ENCODE measurements around the gene PRM2.

Gene PRM2

GRCh38 chr16:11271610-11272009 is 4.7 kb downstream of the PRM2 start:
- no peak overlapping the region for H3K4me3 ChIP-seq (ENCODE audit: low read depth in 1 of 2, low read length in 2 of 2)
- H3K4me1 ChIP-seq (ENCODE audit: insufficient read depth, low read length): no peaks in the 10 kb centered on the region
- DNase-seq (no peak), ATAC-seq (ENCODE audit: insufficient read depth, low read depth) (no peak)
- H3K27me3 ChIP-seq (ENCODE audit: insufficient read depth, low read length, poor library complexity): no peaks in the 10 kb centered on the region
- H3K79me2 ChIP-seq (ENCODE audit: insufficient read depth, low read length): no peaks in the 10 kb centered on the region
- no peak overlapping the region for H3K27ac ChIP-seq (ENCODE audit: low read length)
- no peaks in the 10 kb centered on the region for H4K20me1 ChIP-seq (ENCODE audit: insufficient read depth, low read length)
- H3K9ac ChIP-seq (ENCODE audit: low read depth, low read length): no peak overlapping the region
- H3K36me3 ChIP-seq (ENCODE audit: insufficient read depth, low read length): no peaks in the 10 kb centered on the region
- no peak for TF ChIP-seq EZH2 (IDR thresholded peaks at IDR 0.05; ENCODE audit: borderline replicate concordance, low read depth, low read length, severe bottlenecking)
- no peak for TF ChIP-seq CTCF (IDR thresholded peaks at IDR 0.05; ENCODE audit: borderline replicate concordance, extremely low read depth, low read length, poor library complexity, severe bottlenecking)
- no peaks in the 10 kb centered on the region for H3K9me3 ChIP-seq (ENCODE audit: insufficient read depth, low read length, severe bottlenecking)
- H2AFZ ChIP-seq (ENCODE audit: low read depth, low read length): no peak overlapping the region
- H3K4me2 ChIP-seq (ENCODE audit: insufficient read depth, low read length): no peak overlapping the region

GRCh38 chr16:11270602-11271162 is 5.6 kb downstream of the PRM2 start:
- no peak overlapping the region for H3K27ac ChIP-seq (ENCODE audit: low read length)
- no peaks in the 10 kb centered on the region for H3K36me3 ChIP-seq (ENCODE audit: insufficient read depth, low read length)
- H3K79me2 ChIP-seq (ENCODE audit: insufficient read depth, low read length): no peaks in the 10 kb centered on the region
- H3K4me1 ChIP-seq (ENCODE audit: insufficient read depth, low read length): no peaks in the 10 kb centered on the region
- H3K9ac ChIP-seq (ENCODE audit: low read depth, low read length): no peak overlapping the region
- DNase-seq (no peak), ATAC-seq (ENCODE audit: insufficient read depth, low read depth) (no peak)
- H4K20me1 ChIP-seq (ENCODE audit: insufficient read depth, low read length): no peaks in the 10 kb centered on the region
- H3K4me2 ChIP-seq (ENCODE audit: insufficient read depth, low read length): no peak overlapping the region
- H3K27me3 ChIP-seq (ENCODE audit: insufficient read depth, low read length, poor library complexity): no peaks in the 10 kb centered on the region
- no peak overlapping the region for H3K4me3 ChIP-seq (ENCODE audit: low read depth in 1 of 2, low read length in 2 of 2)
- no peak overlapping the region for H2AFZ ChIP-seq (ENCODE audit: low read depth, low read length)
- H3K9me3 ChIP-seq (ENCODE audit: insufficient read depth, low read length, severe bottlenecking): no peaks in the 10 kb centered on the region
- TF ChIP-seq CTCF (IDR thresholded peaks at IDR 0.05; ENCODE audit: borderline replicate concordance, extremely low read depth, low read length, poor library complexity, severe bottlenecking) (no peak), EZH2 (IDR thresholded peaks at IDR 0.05; ENCODE audit: borderline replicate concordance, low read depth, low read length, severe bottlenecking) (no peak)

- no peak within 1 kb of the TSS for H3K27ac ChIP-seq (ENCODE audit: low read length)
- no peaks in the 10 kb centered on the region for H3K79me2 ChIP-seq (ENCODE audit: insufficient read depth, low read length)
- TF ChIP-seq EZH2 (IDR thresholded peaks at IDR 0.05; ENCODE audit: borderline replicate concordance, low read depth, low read length, severe bottlenecking) (no peak), CTCF (IDR thresholded peaks at IDR 0.05; ENCODE audit: borderline replicate concordance, extremely low read depth, low read length, poor library complexity, severe bottlenecking) (no peak)
- H3K9ac ChIP-seq (ENCODE audit: low read depth, low read length): no peak within 1 kb of the TSS
- no peak within 1 kb of the TSS for H3K4me2 ChIP-seq (ENCODE audit: insufficient read depth, low read length)
- no peaks in the 10 kb centered on the region for H3K4me1 ChIP-seq (ENCODE audit: insufficient read depth, low read length)
- no peaks in the 10 kb centered on the region for H3K27me3 ChIP-seq (ENCODE audit: insufficient read depth, low read length, poor library complexity)
- H3K9me3 ChIP-seq (ENCODE audit: insufficient read depth, low read length, severe bottlenecking): no peaks in the 10 kb centered on the region
- ATAC-seq (ENCODE audit: insufficient read depth, low read depth): no peak
- H4K20me1 ChIP-seq (ENCODE audit: insufficient read depth, low read length): no peaks in the 10 kb centered on the region
- no peak within 1 kb of the TSS for H3K4me3 ChIP-seq (ENCODE audit: low read depth in 1 of 2, low read length in 2 of 2)
- no peak within 1 kb of the TSS for H2AFZ ChIP-seq (ENCODE audit: low read depth, low read length)
- no peak for DNase-seq
- no peaks in the 10 kb centered on the region for H3K36me3 ChIP-seq (ENCODE audit: insufficient read depth, low read length)
Observed at GRCh38 chr16:11268921-11269375, 7.3 kb downstream of the PRM2 start, which contains the start of gene TNP2. Gene TNP2 (minus strand): TSS chr16:11269325. CDS start chr16:11269262, 63 bp downstream.
